IMR-90 (cell line): ENCODE data around the gene ANO7. TPM values are rescaled to one million over a fixed set of nuclear protein-coding genes. Genes with fewer than 3 reads are reported as not detected.
A peak's percentile ranks its signal among the peaks of the same experiment; 100 is the strongest.

Experiments
- ATAC-seq: fragments of 200-7000 bp; cut with Tn5 transposase; 2 replicates; pipeline ENCODE4 v1.9.1; 2020; ENCODE audit warnings: low read depth, mild to moderate bottlenecking, moderate library complexity
- BruUV-seq: library from RNA; stranded (reverse); fragments of 400-500 nt; replicated peaks from 2 replicates; lab custom pipeline; 2021; lab: Mats Ljungman, UMichigan
- CTCF ChIA-PET: fragments of 300-600 bp; formaldehyde crosslinking; extraction: SDS; loops from one replicate; lab custom pipeline; 2021; ENCODE audit warnings: antibody characterized with exemption; lab: Yijun Ruan, JAX
- POLR2A ChIA-PET: fragments of 300-600 bp; sonication (Branson Sonifier 250); formaldehyde crosslinking; loops from one replicate; lab custom pipeline; 2022; ENCODE audit warnings: antibody characterized with exemption; ENCODE audit not compliant: unreplicated experiment; lab: Charles Lee
- DNase-seq: peaks from one replicate; pipeline ENCODE4 v3.0.0; 2013
- H2AFZ ChIP-seq: replicated peaks from 2 replicates; pipeline ENCODE3; 2013; ENCODE audit warnings: low read length, mild to moderate bottlenecking; ENCODE audit not compliant: poor library complexity
- H2AK5ac ChIP-seq: 2 replicates; pipeline ENCODE4 v1.6.1; 2013; ENCODE audit warnings: low read depth, low read length, inconsistent platforms
- H2AK9ac ChIP-seq: replicated peaks from 2 replicates; pipeline ENCODE3; 2013; ENCODE audit warnings: mild to moderate bottlenecking, low read depth, low read length, moderate library complexity; ENCODE audit not compliant: poor library complexity
- H2BK120ac ChIP-seq: 2 replicates; pipeline ENCODE4 v1.6.1; 2013; ENCODE audit warnings: low read depth, low read length, inconsistent platforms
- H2BK15ac ChIP-seq: 3 replicates; pipeline ENCODE4 v1.6.1; 2013; ENCODE audit warnings: low read depth, low read length, inconsistent platforms
- H2BK20ac ChIP-seq: 2 replicates; pipeline ENCODE4 v1.6.1; 2013; ENCODE audit warnings: low read depth, mild to moderate bottlenecking, inconsistent platforms, low read length, moderate library complexity
- H2BK5ac ChIP-seq: 2 replicates; pipeline ENCODE4 v1.6.1; 2013; ENCODE audit warnings: mild to moderate bottlenecking, low read depth, low read length, inconsistent platforms; ENCODE audit not compliant: poor library complexity, severe bottlenecking
- H3K14ac ChIP-seq: replicated peaks from 2 replicates; pipeline ENCODE4 v1.6.1; 2013; ENCODE audit warnings: low read depth, low read length, inconsistent platforms
- H3K18ac ChIP-seq: 2 replicates; pipeline ENCODE4 v1.6.1; 2013; ENCODE audit warnings: low read depth, low read length, control low read depth
- H3K23ac ChIP-seq: 2 replicates; pipeline ENCODE4 v1.6.1; 2013; ENCODE audit warnings: low read depth, low read length, inconsistent platforms
- H3K27ac ChIP-seq: 2 replicates; pipeline ENCODE4 v1.5.1; 2013; ENCODE audit warnings: mild to moderate bottlenecking, control low read depth, low read length; ENCODE audit not compliant: insufficient read depth
- H3K27me3 ChIP-seq: 2 replicates; pipeline ENCODE4 v1.6.1; 2013; ENCODE audit warnings: low read length; ENCODE audit not compliant: control insufficient read depth, insufficient read depth
- H3K36me3 ChIP-seq: 2 replicates; pipeline ENCODE4 v1.6.1; 2013; ENCODE audit warnings: low read length, mixed read lengths; ENCODE audit not compliant: control insufficient read depth, insufficient read depth
- H3K4ac ChIP-seq: 2 replicates; pipeline ENCODE4 v1.6.1; 2013; ENCODE audit warnings: low read depth, low read length, inconsistent platforms
- H3K4me1 ChIP-seq: 2 replicates; pipeline ENCODE4 v1.6.1; 2013; ENCODE audit warnings: low read length, mixed read lengths; ENCODE audit not compliant: control insufficient read depth, insufficient read depth
- H3K4me2 ChIP-seq: 2 replicates; pipeline ENCODE4 v1.6.1; 2013; ENCODE audit warnings: low read depth, mild to moderate bottlenecking, control low read depth, low read length, moderate library complexity
- H3K4me3 ChIP-seq: 2 replicates; pipeline ENCODE4 v1.5.1; 2013; ENCODE audit warnings: low read depth, mild to moderate bottlenecking, control low read depth, low read length, moderate library complexity; ENCODE audit not compliant: insufficient read depth
- H3K56ac ChIP-seq: 2 replicates; pipeline ENCODE4 v1.6.1; 2013; ENCODE audit warnings: low read length, inconsistent platforms; ENCODE audit not compliant: insufficient read depth; ENCODE audit errors: extremely low read depth
- H3K79me1 ChIP-seq, 2 experiments: 2 replicates each; pipeline ENCODE4 v1.6.1; 2013; ENCODE audit warnings: low read length in 2 of 2, inconsistent platforms in 1 of 2, low read depth in 1 of 2
- H3K9ac ChIP-seq: 2 replicates; pipeline ENCODE4 v1.6.1; 2013; ENCODE audit warnings: low read depth, low read length, control low read depth
- H3K9me1 ChIP-seq: 2 replicates; pipeline ENCODE4 v1.6.1; 2013; ENCODE audit warnings: low read length, inconsistent platforms; ENCODE audit not compliant: insufficient read depth
- H3K9me3 ChIP-seq: 2 replicates; pipeline ENCODE4 v1.6.1; 2013; ENCODE audit warnings: low read length; ENCODE audit not compliant: control insufficient read depth, insufficient read depth
- H4K20me1 ChIP-seq: 2 replicates; pipeline ENCODE4 v1.6.1; 2013; ENCODE audit warnings: low read length, inconsistent platforms; ENCODE audit not compliant: insufficient read depth
- H4K5ac ChIP-seq: 2 replicates; pipeline ENCODE4 v1.6.1; 2013; ENCODE audit warnings: mild to moderate bottlenecking, low read depth, low read length, control low read depth
- H4K8ac ChIP-seq, 2 experiments: 2 replicates each; pipeline ENCODE4 v1.6.1; 2013; ENCODE audit warnings: low read depth in 2 of 2, low read length in 2 of 2, control low read depth in 1 of 2, inconsistent platforms in 1 of 2
- H4K91ac ChIP-seq: 2 replicates; pipeline ENCODE4 v1.6.1; 2013; ENCODE audit warnings: low read depth, low read length, inconsistent platforms; ENCODE audit not compliant: insufficient read depth
- BHLHE40 ChIP-seq: fragments of 150-350 bp; IDR thresholded peaks from 2 replicates; pipeline ENCODE4 v1.6.1; 2016; ENCODE audit warnings: mild to moderate bottlenecking, low read depth, low read length
- CEBPB ChIP-seq: IDR thresholded peaks from 2 replicates; pipeline ENCODE4 v1.6.1; 2012; ENCODE audit warnings: low read depth, low read length, improper control_type of control experiment
- CHD1 ChIP-seq: IDR thresholded peaks from 2 replicates; pipeline ENCODE4 v1.6.1; 2012; ENCODE audit warnings: low read depth, low read length, improper control_type of control experiment
- FOS ChIP-seq: fragments of 150-350 bp; IDR thresholded peaks from 2 replicates; pipeline ENCODE4 v1.6.1; 2016; ENCODE audit warnings: low read depth, low read length
- MAFK ChIP-seq: IDR thresholded peaks from 2 replicates; pipeline ENCODE4 v1.6.1; 2012; ENCODE audit warnings: low read depth, low read length, improper control_type of control experiment
- MAZ ChIP-seq: IDR thresholded peaks from 2 replicates; pipeline ENCODE4 v1.6.1; 2012; ENCODE audit warnings: low read depth, mild to moderate bottlenecking, low read length, improper control_type of control experiment, moderate library complexity, borderline replicate concordance
- MXI1 ChIP-seq: IDR thresholded peaks from 2 replicates; pipeline ENCODE4 v1.6.1; 2012; ENCODE audit warnings: low read depth, mild to moderate bottlenecking, low read length, moderate library complexity, borderline replicate concordance
- NFE2L2 ChIP-seq: fragments of 150-350 bp; IDR thresholded peaks from 2 replicates; pipeline ENCODE4 v1.6.1; 2016; ENCODE audit warnings: low read depth, mild to moderate bottlenecking, low read length
- POLR2A ChIP-seq: IDR thresholded peaks from 2 replicates; pipeline ENCODE4 v1.6.1; 2012; ENCODE audit warnings: mild to moderate bottlenecking, low read depth, low read length
- RAD21 ChIP-seq: IDR thresholded peaks from 2 replicates; pipeline ENCODE4 v1.6.1; 2012; ENCODE audit warnings: low read length, improper control_type of control experiment
- RCOR1 ChIP-seq: IDR thresholded peaks from 2 replicates; pipeline ENCODE4 v1.6.1; 2012; ENCODE audit warnings: mild to moderate bottlenecking, low read length, improper control_type of control experiment; ENCODE audit not compliant: insufficient replicate concordance
- RFX5 ChIP-seq: IDR thresholded peaks from 2 replicates; pipeline ENCODE4 v1.8.0; 2012; ENCODE audit warnings: low read depth, mild to moderate bottlenecking, low read length, moderate library complexity
- SMC3 ChIP-seq: fragments of 150-350 bp; IDR thresholded peaks from 2 replicates; pipeline ENCODE4 v1.6.1; 2016; ENCODE audit warnings: low read depth, mild to moderate bottlenecking, antibody characterized with exemption, low read length, moderate library complexity
- WGBS, 2 experiments: methylation state at CpG; one replicate each; pipeline versions ENCODE4 v1.1.5 to v1.1.7; 2013; ENCODE audit warnings: missing lambda C conversion rate in 2 of 2; ENCODE audit not compliant: insufficient read length in 1 of 2; ENCODE audit errors: extremely low coverage in 2 of 2; 5-methylcytosine and 5-hydroxymethylcytosine counted together
- dilution Hi-C: fragments of 300-500 bp; cut with HindIII; formaldehyde crosslinking; loops from one replicate; pipeline ENCODE4 v1.14.3; 2018; ENCODE audit warnings: low sequenced_read_pairs; ENCODE audit not compliant: unreplicated experiment
- in situ Hi-C: fragments of 300-500 bp; cut with MboI; formaldehyde crosslinking; loops from 3 replicates; pipeline ENCODE4 v1.14.3; 2019; ENCODE audit warnings: low sequenced_read_pairs, inconsistent platforms, mixed read lengths
- intact Hi-C: fragments of 100-400 bp; cut with micrococcal nuclease; formaldehyde crosslinking; loops from 2 replicates; pipeline ENCODE4 v1.10.0; 2022
- polyA plus RNA-seq, 3 experiments: library from polyadenylated mRNA; depleted of rRNA; stranded (reverse); fragments of >200 nt; gene quantifications; 2 replicates each; pipeline ENCODE4 v1.2.3, GENCODE V29; 2012; ENCODE audit warnings: low replicate concordance in 1 of 3
- total RNA-seq: library from RNA; depleted of rRNA; stranded (reverse); fragments of >200 nt; gene quantifications from 2 replicates; pipeline ENCODE4 v1.2.3, GENCODE V29; 2012
- TF ChIP-seq, protein P1 (sequence below): fragments of 150-350 bp; IDR thresholded peaks from 2 replicates; pipeline ENCODE4 v1.6.1; 2017; ENCODE audit warnings: mild to moderate bottlenecking, antibody characterized with exemption, low read length, low read depth
- TF ChIP-seq, protein P2 (sequence below): fragments of 150-350 bp; IDR thresholded peaks from 2 replicates; pipeline ENCODE4 v1.6.1; 2016; ENCODE audit warnings: low read depth, mild to moderate bottlenecking, low read length, moderate library complexity, borderline replicate concordance
- TF ChIP-seq, protein P3 (sequence below): conservative IDR thresholded peaks from 2 replicates; pipeline ENCODE4 v1.5.1; 2012; ENCODE audit warnings: mild to moderate bottlenecking, low read depth, low read length, improper control_type of control experiment

The ANO7 gene
- total and polyA plus RNA-seq, 2 of the 4 experiments (the other 2 are of a cell fraction), result 0.36 to 3.4 TPM

DNA sequence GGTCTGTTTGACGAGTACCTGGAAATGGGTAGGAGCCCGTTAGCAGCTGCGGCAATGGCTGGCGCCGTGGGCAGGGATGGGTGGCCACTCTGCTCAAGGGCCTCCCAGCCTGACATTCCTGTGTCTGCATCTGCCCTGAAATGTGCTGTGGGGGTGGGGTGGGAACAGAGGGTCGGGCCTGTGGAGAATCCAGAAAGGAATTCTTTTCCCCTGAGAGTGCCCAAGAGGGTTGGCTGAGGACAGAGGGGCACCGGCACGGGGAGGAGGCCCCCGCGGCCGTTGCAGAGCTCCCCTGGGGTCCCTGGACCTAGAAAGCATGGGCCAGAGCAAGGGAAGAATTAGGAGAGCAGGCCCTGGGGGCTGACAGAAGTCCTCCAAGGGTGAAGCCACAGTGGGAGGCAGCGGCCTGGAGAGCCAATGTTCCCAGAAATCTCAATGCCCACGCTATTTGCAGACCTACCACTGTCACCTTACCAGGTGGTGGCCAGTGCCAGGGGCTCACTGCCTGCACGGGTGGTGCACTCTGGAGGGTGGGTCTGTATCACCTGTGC is 27.8 kb downstream of the ANO7 start:
- Histone ChIP-seq H3K79me1 (peaks cover 0 to 7% of the 10 kb centered on the region in 2 experiments; a peak in 1 of 4 replicates), H4K20me1 (peaks cover 4% of the 10 kb centered on the region; the same call in 1 of the 2 replicates), H3K4me2 (no peak overlapping the region), H3K27ac (no peak overlapping the region), H3K56ac (no peak overlapping the region), H3K18ac (no peak overlapping the region), H3K9ac (no peak overlapping the region), H3K4me1 (peaks cover 4% of the 10 kb centered on the region; the same call in 1 of the 2 replicates), H3K27me3 (peaks cover 18% of the 10 kb centered on the region; the same call in 1 of the 2 replicates), H3K23ac (no peak overlapping the region), H2BK20ac (no peak overlapping the region), H3K4ac (no peak overlapping the region), H4K91ac (no peak overlapping the region), H2AK5ac (no peak overlapping the region), H3K9me1 (peaks cover 2% of the 10 kb centered on the region; the same call in 1 of the 2 replicates), H3K36me3 (no peaks in the 10 kb centered on the region), H4K5ac (no peak overlapping the region), H2AFZ (peak overlapping the region; percentile 43), H2BK15ac (no peak overlapping the region), H3K4me3 (no peak overlapping the region), H4K8ac (no peak overlapping the region), H3K9me3 (no peaks in the 10 kb centered on the region), H2BK120ac (no peak overlapping the region), H3K14ac (no peak overlapping the region), H2BK5ac (no peak overlapping the region), H2AK9ac (peak overlapping the region; percentile 50)
- in situ Hi-C loops (no loop called here), dilution Hi-C loops (no loop called here), intact Hi-C loops (loop anchor here (5.0 kb wide), 2 partner anchors 304 to 364 kb away; no protein-coding TSS in a partner anchor)
- POLR2A ChIA-PET, result no interaction called here
- TF ChIP-seq FOS (no peak), MAZ (no peak), MXI1 (no peak), CHD1 (no peak), BHLHE40 (no peak), SMC3 (no peak), RAD21 (no peak), POLR2A (no peak), NFE2L2 (no peak), CEBPB (no peak), RCOR1 (no peak), RFX5 (no peak), MAFK (no peak)
- TF ChIP-seq, protein P1, sequence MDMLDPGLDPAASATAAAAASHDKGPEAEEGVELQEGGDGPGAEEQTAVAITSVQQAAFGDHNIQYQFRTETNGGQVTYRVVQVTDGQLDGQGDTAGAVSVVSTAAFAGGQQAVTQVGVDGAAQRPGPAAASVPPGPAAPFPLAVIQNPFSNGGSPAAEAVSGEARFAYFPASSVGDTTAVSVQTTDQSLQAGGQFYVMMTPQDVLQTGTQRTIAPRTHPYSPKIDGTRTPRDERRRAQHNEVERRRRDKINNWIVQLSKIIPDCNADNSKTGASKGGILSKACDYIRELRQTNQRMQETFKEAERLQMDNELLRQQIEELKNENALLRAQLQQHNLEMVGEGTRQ, result no peak
- TF ChIP-seq, protein P2, sequence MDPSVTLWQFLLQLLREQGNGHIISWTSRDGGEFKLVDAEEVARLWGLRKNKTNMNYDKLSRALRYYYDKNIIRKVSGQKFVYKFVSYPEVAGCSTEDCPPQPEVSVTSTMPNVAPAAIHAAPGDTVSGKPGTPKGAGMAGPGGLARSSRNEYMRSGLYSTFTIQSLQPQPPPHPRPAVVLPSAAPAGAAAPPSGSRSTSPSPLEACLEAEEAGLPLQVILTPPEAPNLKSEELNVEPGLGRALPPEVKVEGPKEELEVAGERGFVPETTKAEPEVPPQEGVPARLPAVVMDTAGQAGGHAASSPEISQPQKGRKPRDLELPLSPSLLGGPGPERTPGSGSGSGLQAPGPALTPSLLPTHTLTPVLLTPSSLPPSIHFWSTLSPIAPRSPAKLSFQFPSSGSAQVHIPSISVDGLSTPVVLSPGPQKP, result no peak
- TF ChIP-seq, protein P3, sequence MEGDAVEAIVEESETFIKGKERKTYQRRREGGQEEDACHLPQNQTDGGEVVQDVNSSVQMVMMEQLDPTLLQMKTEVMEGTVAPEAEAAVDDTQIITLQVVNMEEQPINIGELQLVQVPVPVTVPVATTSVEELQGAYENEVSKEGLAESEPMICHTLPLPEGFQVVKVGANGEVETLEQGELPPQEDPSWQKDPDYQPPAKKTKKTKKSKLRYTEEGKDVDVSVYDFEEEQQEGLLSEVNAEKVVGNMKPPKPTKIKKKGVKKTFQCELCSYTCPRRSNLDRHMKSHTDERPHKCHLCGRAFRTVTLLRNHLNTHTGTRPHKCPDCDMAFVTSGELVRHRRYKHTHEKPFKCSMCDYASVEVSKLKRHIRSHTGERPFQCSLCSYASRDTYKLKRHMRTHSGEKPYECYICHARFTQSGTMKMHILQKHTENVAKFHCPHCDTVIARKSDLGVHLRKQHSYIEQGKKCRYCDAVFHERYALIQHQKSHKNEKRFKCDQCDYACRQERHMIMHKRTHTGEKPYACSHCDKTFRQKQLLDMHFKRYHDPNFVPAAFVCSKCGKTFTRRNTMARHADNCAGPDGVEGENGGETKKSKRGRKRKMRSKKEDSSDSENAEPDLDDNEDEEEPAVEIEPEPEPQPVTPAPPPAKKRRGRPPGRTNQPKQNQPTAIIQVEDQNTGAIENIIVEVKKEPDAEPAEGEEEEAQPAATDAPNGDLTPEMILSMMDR, result no peak
- ATAC-seq (no peak), DNase-seq (no peak)
- 52% methylated on average over 4 of the region's 14 CpGs; no CpG with 5 or more reads in 1 of the 2 experiments for WGBS, 2 experiments
- BruUV-seq, result no TSS peak
- CTCF ChIA-PET, result no interaction called here
